ENCODE results near the gene CCDC192.

CCDC192 gene

GRCh38 chr5:127810707-127811490 lies 107.7 kb downstream of the CCDC192 start:
- DNase-seq (ENCODE audit: low spot score), result no peak

DNA sequence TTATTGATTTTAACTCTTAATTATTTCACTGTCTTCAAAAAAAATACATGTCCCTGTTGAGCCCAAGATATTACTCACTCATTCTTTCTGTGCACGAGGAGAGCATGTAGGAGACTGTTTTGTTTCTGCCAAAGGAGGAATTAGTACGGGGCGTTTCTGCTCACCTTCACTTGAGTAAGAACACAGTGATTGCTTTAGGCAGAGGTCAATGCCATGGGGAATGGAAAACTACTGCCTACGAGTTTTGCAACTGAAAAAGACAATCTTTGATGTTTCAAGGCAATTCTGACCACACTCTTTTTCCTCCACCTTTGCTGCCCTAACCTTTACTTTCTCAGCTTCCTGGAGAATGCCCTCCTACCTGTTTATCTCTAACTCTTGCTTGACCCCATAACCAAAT lies 109.4 kb downstream of the CCDC192 start:
- no peak for DNase-seq (ENCODE audit: low spot score)

GRCh38 chr5:127813633-127814587 lies 110.7 kb downstream of the CCDC192 start:
- no peak for DNase-seq (ENCODE audit: low spot score)

GRCh38 chr5:127814588-127814973 lies 111.4 kb downstream of the CCDC192 start:
- DNase-seq (ENCODE audit: low spot score), result no peak

DNA sequence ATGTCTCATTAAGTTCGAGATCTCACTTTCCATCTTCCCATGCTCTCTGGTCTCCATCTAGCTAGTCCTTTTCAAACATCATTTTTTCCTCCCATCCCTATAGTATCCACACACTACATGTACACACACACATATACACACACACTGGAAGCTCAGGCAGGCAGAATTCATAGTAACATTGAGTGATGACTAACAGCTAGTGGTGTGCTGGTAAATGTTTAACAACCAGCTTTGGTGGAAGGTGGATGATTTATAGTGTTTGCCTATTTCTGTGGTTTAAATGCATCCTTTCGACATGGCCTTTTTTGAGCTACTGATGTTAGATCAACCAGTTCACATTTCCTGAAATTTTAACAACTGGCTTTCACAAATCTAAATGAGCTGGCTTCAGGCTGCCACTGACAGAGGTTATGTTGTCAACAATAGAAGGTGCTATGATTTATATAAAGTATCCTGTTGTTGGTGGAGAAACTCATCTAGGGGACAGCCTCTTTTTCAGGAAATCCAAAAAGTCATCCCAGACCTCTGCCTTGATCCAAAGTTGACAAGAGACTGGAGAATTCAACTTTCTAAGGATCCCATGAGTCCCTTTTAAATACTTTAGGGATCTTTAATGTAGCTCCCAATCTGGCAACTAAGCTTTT lies 117.8 kb downstream of the CCDC192 start:
- no peak for DNase-seq (ENCODE audit: low spot score)

DNA sequence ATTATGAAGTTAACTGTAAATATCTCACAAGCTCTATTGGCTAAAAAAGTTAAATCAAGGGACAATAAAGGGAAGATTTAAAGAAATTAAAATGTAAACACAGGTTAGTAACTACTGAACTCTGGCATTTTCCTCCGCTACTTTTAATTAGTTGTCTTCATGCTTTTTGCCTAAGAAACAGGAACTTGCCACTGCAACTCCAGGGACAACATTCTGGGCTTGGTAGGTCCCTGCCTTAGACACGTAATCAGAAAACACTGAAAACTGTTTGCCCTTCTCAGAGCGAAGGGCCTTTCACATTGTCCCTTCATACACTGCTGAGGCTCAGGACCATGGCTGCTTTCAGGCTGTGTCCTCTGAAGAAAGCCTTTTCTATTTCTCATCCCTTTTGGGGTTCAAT lies 118.7 kb downstream of the CCDC192 start:
- no peak for DNase-seq (ENCODE audit: low spot score)

GRCh38 chr5:127824126-127824525 lies 120.9 kb downstream of the CCDC192 start:
- no peak for DNase-seq (ENCODE audit: low spot score)

DNA sequence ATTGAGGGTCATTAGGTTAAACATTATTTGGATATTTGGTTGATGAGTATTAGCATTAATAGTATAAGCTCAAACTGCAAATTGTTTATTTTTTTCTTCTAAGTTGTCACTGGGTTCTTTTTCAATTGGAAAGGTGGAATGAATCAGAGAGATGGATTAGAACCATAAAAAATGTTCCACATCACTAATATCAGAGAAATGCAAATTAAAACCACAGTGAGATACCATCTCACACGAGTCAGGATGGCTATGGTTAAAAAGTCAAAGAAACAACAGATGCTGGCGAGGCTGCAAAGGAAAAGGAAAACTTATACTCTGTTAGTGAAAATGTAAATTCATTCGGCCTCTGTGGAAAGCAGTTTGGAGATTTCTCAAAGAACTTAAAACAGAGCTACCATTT lies 122.8 kb downstream of the CCDC192 start:
- no peak for DNase-seq (ENCODE audit: low spot score)

DNA sequence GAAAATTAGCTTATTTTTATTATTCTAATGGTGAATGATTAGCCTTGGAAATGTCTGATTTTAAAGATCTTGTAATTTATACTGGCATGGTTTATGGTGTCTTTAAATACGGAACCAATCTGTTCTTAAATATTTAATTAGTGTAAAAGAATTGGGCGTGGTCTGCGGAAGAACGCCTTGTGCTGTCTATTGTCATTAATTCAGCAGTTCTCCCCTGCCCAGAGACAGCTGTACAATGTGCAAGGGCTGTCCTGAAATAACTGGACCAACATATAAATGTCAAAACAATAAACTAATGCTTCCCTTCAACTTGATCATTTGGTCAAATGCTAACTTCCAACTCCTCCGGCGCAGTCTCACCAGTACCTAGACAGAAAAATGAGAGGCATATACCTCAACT lies 124.3 kb downstream of the CCDC192 start:
- DNase-seq (ENCODE audit: low spot score), result no peak

DNA sequence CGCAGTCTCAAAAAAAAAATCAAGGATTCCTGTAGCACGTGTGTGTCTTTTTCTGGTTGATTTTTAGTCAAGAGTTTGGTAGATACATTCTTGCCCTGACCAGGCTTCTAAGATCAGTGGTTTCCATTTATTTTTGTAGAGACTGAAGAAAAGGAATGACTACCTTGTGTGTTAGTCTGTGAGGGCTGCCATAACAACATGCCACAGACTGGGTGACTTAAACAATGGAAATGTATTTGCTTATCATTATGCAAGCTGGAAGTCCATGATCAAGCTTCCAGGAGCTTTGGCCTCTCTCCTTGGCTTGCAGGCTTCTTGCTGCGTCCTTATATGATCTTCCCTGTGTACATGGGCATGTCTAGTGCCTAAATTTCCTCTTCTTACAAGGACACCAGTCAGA lies 127.0 kb downstream of the CCDC192 start:
- DNase-seq (ENCODE audit: low spot score), result no peak

GRCh38 chr5:127830829-127831598 lies 127.8 kb downstream of the CCDC192 start:
- no peak for DNase-seq (ENCODE audit: low spot score)

- DNase-seq (ENCODE audit: low spot score), result no peak
These were observed 128.9 kb downstream of the CCDC192 start for GRCh38 chr5:127832067-127832466.

- no peak for DNase-seq (ENCODE audit: low spot score)
These were observed 130.9 kb downstream of the CCDC192 start for GRCh38 chr5:127834094-127834531.

GRCh38 chr5:127834554-127834953 lies 131.4 kb downstream of the CCDC192 start:
- DNase-seq (ENCODE audit: low spot score), result no peak

GRCh38 chr5:127838661-127839060 lies 135.5 kb downstream of the CCDC192 start:
- DNase-seq (ENCODE audit: low spot score), result no peak

DNA sequence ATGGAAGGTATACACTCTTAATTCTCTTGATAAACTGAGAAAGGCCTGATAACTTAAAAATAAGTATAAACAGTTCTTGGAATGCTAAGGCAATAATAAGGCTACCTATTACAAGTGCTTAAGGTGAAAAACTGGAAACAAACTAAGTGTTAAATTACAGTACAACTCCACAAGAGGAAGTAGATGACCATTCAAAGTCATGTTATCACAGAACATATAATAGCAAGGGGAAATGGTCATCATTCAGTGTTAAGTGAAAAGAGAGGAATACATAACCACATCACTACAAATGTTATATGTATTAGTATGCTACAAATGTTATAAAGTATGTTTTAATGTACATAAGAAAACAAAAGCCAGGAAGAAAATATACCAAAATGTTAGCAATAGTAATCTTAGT lies 135.9 kb downstream of the CCDC192 start:
- no peak for DNase-seq (ENCODE audit: low spot score)

GRCh38 chr5:127839496-127840197 lies 136.5 kb downstream of the CCDC192 start:
- no peak for DNase-seq (ENCODE audit: low spot score)

DNA sequence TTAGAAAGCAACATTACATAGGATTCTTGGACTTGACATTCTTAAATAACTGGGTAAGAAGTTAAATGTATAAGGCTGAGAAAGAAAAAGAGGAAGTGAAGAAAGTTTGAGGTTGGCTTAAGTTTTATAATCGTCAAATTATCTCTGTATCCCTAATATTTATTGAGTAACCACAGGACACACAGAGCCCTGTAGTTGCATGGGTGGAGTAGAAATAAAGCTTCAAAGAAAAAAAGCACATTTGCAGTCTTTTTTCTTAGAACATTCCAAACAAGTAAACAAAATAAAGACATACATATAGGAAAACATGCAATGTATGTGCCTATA lies 137.0 kb downstream of the CCDC192 start:
- DNase-seq (ENCODE audit: low spot score), result no peak

- DNase-seq (ENCODE audit: low spot score), result no peak
These were observed 137.6 kb downstream of the CCDC192 start for GRCh38 chr5:127840809-127841208.

GRCh38 chr5:127844581-127845021 lies 141.4 kb downstream of the CCDC192 start:
- DNase-seq (ENCODE audit: low spot score), result no peak

DNA sequence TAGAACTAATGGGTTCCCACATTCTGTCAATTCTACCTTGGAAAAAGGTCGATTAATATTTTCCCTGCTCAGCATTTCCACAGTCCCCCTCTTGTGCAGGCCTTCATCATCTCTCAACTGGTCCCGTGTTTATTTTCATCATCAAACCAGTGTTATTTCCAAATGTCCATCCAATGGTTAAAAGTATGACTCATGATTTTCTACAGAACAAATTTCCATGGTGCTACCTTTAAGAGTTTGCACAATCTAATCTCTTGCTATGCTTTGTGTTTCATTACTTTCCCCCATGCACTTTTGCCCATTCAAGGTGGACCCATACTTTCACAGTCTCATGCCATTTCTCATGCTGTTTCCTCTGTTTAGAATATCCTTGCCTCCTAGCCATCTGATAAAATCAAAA lies 143.7 kb downstream of the CCDC192 start:
- DNase-seq (ENCODE audit: low spot score), result no peak

Measured in CD4-positive, alpha-beta T cell treated with Interleukin-2 at 100 ng/mL for 4 hours (primary cell).